ENCODE data around the gene SNTB2.

SNTB2 gene

DNA sequence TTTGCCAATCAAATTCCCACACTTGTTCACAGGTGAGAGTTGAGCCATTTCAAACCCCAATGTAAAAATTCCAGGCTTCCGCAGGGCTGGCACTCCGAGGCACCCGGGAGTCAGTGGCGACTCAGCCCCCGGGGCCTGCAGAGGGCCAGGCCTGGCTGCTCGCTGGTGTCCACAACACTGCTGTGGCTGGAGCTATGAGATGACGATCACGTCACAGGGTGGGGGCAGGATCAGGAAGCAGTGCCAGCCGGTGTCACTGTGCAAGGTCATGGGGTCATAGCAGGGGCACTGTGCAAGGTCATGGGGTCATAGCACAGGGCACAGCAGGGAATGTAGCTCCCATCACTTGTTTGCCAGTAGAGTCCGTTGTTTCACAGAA is 131.9 kb downstream of the SNTB2 start:
- DNase-seq (ENCODE audit: low spot score) = no peak

DNA sequence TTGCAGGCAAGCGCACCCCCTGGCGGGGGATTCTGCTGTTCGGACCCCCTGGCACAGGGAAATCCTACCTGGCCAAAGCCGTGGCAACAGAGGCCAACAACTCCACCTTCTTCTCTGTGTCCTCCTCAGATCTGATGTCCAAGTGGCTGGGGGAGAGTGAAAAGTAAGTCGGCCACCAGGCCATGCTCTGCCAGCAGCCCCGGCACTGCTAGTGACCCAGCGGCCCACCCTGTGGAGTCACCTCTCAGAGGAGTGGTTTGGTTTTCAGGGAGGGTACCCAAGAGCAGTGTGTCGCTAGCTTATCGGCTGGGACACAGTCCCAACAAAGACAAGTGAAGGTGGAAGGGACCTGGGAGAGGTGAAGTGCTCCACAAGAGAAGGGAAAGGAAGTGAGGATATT is 132.4 kb downstream of the SNTB2 start:
- DNase-seq (ENCODE audit: low spot score) = no peak

DNA sequence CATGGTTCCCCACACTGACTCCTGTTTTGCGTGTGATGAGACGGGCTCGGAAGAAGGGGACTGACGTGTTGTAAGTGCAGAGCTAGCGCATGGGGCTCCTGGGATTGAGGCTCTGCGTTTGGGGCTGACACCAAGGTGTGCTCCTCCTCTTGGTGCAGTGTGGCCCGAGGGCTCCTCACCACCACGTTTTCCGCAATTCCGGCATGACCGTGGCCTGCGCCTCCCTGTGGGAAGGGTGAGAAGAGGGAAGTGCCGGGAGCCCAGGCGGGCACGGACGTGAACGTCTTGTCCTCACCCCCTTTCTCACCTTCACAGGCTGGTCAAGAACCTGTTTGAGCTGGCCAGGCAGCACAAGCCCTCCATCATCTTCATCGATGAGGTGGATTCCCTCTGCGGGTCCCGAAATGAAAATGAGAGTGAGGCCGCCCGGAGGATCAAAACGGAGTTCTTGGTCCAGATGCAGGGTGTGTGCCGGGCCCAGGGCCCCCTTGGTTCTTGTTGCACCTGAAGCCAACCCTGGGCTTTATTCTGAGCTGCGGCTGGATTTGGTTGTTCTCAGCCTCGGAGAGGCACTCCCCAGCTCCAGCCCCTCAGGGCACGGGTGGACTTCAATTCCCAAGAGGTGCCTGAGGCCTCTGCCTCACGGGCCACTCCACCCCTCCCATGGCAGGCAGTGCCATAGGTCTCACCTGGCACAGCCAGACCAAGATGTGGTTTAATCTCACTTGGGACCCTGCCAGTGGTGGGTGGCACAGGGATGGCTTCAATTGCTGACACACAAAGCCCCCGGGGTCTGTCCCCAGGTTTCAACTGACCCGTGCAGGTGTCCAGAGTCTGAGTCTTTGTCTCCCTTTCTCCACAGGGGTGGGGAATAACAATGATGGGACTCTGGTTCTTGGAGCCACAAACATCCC is 133.1 kb downstream of the SNTB2 start:
- DNase-seq (ENCODE audit: low spot score) = no peak

DNA sequence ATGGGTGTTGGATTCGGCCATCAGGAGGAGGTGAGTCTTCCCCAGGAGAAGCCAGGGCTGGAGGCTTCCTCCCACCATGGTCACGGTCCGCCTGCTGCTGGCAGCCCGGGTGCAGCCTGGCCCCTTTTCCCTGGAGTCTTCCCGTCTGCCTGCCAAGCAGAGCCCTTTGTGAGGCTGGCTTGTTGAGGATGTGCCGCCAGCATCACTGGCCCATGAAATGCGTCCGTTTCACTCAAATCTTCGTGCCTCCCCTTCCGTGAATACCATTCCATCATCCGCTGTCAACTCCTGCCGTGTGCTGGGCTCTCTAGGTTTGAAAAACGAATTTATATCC is 133.7 kb downstream of the SNTB2 start:
- DNase-seq (ENCODE audit: low spot score) = no peak

DNA sequence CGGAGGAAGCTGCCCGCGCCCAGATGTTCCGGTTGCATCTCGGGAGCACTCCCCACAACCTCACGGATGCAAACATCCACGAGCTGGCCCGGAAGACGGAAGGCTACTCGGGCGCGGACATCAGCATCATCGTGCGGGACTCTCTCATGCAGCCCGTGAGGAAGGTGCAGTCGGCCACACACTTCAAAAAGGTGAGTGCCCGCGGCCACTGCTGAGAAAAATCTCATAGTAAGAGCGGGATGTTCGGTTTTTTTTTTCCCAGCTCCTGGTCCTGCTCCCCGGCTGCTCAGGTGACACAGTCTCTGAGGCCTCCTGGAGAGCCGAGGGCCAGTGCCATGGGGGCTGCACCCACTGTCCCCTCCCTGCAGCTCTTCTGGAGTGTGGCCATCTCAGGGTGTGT is 134.1 kb downstream of the SNTB2 start:
- no peak for DNase-seq (ENCODE audit: low spot score)

DNA sequence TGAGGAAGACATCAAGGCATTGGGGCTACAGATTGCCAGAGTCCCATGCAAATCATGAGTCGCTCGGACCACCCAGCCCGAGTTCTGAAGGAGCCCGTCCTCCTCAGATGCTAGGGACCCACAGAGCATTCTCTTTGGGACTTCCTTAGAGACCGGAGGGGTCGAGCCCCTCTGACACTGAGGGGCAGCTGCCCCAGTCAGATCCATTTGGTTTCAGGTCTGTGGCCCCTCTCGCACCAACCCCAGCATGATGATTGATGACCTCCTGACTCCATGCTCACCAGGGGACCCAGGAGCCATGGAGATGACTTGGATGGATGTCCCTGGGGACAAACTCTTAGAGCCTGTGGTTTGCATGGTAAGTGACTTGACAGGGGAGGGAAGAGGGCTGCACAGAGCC is 135.4 kb downstream of the SNTB2 start:
- no peak for DNase-seq (ENCODE audit: low spot score)

DNA sequence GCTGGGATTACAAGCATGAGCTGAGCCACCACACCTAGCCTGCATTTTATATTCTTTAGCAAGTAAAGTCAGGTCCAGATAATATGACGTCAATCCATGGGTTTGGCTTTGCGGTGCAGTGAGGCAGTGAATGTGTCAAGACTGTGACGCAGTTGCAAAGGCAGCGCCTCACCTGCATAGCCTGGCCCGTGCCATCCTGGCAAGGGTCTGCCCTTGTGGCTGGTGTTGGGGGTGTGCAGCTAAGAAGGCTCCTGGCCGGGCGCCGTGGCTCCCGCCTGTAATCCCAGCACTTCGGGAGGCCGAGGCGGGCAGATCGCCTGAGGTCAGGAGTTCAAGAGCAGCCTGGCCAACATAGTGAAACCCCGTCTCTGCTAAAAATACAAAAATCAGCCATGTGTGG is 136.5 kb downstream of the SNTB2 start:
- no peak for DNase-seq (ENCODE audit: low spot score)

DNA sequence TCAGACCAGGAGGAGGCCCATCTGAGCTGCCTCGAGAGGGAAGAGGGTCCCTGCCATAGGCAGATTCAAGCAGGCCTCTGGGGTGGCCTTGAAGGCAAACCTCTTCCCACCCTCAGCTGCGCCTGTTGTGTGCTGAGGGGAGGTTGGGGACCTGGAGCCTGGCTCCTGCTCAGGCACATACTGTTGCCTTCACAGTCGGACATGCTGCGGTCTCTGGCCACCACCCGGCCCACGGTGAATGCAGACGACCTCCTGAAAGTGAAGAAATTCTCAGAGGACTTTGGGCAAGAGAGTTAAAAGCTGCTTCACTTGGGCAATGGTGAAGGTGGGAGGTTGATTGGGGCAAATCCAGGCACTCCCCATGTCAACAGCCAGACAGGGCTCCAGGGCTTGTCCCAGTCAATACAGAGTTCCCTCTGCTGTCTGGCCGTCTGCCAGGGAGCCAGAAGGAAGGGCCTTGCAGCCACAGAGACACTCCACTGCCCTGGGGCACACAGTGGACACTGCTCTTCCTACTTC is 137.1 kb downstream of the SNTB2 start:
- no peak for DNase-seq (ENCODE audit: low spot score)

DNA sequence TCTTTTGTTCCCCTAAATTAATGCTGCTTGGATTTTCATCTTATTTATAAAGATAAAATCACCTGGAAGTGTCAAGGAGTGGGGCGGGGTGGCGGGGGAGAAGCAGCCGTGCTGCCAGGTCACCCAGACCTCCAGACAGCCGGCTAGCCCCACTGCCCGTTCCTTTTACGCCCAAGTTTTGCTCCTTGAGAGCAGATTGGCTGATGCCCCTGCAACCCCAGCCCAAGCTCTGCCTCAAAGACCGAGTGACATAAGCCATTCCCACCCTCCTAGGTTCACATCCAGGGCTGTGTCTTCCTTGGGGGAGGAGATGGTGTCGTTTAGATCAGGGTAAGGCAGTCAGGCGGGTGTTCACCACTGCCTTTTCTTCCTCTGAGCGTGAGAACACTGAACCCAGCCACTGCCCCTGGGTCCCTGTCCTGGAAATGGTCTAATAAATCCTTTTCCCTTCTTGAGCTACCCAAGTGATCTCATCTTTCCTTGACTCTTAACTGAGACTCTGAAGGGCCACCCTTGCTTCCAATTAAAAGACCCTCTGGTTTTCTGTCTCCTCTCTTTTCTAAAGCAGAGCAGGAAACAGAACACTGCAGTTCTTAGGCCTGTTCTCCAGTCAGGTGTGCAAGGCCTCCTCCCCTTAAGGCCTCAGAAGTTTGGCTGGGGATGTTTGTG is 137.8 kb downstream of the SNTB2 start:
- DNase-seq (ENCODE audit: low spot score) = no peak

DNA sequence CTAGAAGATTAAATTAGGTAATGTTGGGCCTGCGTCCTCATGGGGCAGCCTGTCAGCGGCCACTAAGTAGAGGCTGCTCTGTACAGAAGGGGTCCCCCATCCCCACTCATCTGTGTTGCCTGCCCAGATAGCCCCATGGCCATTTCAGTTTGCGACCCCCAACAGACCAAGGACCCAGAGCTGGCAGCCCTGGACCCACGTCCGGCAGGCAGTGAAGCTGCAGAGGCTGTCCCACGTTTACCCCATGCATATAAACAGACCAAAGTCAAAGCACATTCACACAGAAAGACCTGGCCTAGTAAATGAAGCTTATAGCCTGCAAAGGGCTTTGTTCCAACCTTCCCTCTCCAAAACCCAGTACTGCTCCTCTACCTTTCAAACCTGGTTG is 138.8 kb downstream of the SNTB2 start:
- DNase-seq (ENCODE audit: low spot score) = no peak

DNA sequence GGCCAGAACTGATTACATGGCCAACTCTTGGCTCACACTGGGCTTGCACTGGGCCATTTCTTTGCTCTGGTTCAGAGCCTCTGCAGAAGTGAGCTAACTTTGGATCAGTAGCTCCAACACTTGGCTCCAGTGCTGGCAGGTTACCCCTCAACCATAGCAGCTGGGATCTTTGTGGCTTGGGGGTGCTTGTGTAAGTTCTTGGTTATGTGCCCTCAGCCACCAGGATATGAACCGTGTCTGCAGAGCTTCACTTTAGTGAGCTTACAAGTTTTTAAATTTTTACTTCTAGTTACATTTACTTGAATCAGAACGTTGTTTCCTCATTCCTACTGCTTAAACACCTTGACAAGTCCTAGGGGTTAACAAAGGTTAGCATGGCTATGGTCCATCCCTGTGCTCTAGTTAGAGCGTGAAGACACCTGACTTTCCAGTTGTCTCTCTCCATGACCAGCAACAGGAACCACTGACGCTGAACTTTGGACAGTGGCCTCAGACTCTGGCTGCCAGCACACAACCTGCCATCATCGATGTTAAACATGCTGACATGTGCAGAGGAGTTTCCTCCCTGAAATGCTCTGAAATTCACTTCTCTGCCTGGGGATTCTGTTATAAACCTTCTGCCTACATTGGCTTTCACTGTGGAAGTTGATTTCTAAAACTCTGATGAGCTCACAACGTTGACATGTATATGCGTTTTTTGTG is 139.4 kb downstream of the SNTB2 start:
- DNase-seq (ENCODE audit: low spot score) = no peak

DNA sequence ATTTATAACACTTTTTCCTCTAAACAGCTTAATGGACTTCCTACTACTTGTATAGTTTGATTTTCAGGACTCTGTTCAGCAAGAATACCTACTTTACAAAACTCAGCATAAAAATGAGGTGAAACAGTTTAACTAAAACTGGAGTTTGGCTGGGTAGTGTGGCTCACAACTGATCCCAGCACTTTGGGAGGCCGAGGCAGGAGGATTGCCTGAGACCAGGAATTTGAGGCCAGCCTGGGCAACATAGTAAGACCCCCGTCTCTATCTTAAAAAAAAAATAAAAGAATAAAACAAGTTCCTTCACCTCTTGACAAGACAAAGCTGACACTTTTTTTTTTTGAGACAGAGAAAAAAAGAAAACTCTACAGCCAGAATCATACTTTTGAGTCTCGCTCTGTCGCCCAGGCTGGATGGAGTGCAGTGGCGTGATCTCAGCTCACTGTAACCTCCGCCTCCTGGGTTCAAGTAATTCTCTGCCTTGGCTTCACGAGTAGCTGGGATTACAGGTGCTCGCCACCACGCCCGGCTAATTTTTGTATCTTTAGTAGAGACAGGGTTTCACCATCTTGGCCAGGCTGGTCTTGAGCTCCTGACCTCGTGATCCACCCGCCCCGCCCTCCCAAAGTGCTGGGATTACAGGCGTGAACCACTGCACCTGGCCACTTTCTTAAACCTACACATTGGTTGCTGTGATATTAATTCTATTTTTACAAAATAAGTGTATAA is 140.8 kb downstream of the SNTB2 start:
- DNase-seq (ENCODE audit: low spot score) = no peak

DNA sequence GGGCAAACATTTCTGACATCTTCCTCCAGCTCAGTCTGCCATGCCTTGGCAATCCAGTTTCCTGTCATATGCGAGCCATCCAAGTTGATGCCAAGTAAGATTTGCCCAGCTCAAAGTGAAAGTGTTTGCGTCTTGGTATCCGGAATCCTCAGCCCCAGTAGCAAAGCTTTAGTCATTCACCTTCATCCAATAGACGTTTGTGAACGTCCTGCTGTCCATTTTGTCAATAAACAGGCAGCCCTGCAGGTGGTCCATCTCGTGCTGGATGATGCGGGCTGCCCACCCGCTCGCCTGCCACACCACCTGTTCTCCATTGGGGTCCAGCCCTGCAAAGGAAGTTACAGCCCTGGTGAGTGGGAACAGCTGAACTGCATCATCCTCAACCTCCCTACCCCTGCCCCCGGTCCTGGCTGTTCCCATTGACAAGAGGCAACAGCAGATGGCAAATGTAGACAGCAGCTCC is 141.9 kb downstream of the SNTB2 start:
- DNase-seq (ENCODE audit: low spot score) = no peak

DNA sequence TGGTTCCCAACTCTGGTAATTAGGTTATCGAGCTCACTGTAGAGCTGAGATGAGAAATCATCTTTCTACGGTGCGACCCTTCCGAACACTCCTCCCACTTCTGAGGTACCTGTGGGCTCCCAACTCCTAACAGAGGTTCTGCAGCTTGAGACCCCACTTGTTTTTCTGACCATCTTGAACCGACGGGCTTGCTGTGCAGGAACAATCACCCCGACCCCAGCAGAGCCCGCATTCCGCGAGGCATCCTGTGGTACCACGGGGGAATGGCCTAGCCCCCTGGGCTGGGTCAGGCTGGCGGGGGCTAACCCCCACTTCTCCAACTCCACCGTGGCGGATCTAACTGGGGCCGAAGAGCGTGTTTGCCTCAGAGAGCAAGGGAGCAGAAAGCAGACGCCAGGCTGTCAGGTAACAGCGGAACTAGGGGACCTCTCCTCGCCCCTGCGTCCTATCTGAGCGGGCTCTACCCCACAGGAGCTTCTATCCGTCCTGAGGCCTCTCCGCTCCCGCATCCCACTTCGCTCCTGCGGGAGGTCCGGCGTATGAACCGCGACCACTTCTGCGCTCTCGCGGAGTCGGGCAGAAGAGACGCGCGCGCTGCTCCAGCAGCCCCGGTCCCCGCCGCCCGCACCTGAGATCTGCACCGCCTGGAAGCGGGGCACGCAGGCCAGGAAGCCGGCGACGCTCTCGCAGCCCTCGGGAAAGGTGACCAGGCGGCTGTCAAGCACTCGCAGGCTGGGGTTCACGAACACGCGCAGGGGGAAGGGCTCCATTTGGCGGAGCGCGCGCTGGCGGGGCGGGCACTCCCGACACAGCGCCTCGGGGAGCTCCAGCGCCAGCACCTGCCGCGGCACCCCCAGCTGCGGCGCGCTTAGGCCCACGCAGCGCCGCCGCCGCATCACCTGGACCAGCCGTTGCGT is 142.7 kb downstream of the SNTB2 start:
- DNase-seq (ENCODE audit: low spot score) = no peak

DNA sequence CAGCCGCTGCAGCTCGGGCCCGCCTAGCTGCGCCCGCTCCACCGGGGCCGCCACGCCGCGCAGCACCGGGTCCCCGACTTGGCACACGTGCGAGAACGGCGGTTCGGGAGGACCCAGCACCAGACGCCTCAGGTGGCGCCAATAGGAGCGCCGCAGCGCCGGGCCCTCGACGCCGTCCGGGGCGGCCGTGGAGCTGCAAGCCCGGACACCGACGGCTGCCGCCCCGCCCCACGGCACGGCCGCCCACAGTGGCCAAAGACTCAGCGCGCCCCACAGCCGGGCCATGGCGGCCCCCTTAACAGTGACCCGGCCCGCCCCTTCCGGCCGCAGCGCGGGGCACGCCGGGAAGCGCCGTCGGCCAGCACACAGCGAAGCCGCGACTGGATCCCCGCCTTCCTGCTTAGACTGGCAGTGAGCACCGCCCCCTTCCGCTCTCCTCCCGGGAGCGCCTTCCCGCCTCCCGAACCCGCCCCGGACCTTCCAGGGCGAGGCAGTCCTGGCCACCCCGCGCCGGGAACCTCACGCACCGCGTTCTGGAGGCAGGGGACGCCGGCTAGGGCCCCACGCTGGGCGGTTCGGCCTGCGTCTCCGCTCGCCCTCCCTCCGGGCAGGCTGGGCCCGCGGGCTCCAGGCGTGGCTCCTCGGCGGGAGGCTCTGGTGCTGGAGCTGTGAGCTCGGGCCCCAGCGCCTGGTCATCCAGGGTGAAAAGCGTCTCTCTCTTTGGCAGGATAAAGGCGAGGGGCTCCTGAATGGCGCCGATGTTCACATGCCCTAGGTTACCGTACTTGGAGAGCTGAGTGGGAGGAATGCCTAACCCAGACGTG is 143.5 kb downstream of the SNTB2 start, which contains the start of gene PDF:
TSS of gene PDF (minus strand) at position 303 of the 824 bp plus-strand sequence. CDS start at position 285, 18 bp downstream.
- DNase-seq (ENCODE audit: low spot score) = peak; percentile 94

DNA sequence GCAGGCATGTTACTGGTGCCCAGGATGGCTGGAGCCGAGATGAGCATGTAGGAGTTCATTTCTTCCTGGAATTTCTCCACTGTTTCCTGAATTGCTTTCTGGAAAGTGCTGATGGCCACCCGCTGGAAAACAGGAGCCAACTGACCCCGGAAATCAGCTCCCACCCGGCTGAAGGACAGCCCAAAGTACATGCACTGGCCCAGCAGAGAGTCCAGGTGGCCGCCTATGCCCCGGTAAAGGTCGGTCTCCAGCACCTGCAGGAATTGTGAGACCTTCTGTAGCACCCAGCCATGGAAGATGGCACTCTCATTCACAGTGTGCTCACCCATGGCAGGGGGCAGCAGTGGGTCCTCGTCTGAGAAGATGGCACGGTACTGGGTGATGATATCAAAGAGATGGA is 147.7 kb downstream of the SNTB2 start:
- DNase-seq (ENCODE audit: low spot score) = no peak

DNA sequence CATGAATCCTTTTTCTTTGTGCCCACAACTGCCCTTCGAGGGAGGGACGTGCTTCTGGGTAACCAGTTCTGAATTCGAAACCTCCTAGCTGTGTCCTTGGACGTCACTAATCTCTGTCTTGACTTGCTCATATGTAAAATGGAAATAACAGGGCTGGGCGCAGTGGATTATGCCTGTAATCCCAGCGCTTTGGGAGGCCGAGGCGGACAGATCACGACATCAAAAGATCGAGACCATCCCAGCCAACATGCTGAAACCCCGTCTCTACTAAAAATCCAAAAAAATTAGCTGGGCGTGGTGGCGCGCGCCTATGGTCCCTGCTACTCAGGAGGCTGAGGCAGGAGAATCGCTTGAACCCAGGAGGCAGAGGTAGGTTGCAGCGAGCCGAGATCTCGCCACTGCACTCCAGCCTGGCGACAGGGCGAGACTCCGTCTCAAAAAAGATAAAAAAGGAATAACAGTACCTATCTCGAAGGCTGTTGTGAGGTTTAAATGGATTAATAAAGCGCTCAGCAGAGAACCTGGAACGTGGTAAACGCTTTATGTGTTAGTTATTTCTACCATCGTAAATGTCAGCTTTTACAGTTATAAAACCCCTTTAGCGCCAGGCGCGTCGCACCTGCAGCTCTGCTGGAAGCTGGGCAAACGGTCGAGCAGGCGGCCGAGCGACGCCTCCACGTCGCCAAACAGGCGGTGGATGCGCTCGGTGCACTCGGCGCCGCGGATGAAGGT is 151.8 kb downstream of the SNTB2 start:
- DNase-seq (ENCODE audit: low spot score) = no peak

DNA sequence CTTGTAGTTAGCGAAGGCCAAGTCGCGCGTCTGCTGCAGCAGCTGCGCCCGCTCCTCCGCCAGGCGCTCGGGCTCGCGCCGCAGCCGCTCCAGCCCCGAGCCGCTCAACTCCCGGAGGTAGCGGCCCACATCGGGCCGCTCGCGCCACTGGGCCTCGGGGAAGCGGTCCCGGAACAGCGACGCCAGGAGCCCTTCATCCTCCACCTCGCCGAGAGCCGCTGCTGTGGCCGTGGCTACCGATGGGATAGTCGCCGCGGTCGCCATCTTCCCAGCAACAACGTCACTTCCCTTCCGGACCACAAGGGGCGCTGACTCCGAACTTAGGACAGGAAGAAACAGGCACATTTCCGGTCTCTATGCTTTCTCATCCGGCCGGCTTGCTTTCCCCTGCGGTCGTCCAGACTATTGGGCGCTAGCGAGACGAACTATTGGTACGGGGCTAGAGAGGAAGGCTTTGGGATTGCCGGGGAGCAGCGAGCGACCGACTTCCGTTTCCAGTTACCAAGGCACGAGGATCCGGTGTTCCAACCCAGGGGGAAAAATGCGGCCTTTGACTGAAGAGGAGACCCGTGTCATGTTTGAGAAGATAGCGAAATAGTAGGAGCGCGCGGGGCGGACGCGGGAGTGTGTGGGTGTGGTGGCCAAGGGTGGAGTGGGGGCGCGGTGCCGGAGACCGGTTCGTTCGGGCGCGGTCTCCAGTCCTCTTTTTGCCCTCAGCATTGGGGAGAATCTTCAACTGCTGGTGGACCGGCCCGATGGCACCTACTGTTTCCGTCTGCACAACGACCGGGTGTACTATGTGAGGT is 152.5 kb downstream of the SNTB2 start, which contains the start of the genes COG8 and NIP7:
TSS of gene COG8 (minus strand) at position 276 of the 806 bp plus-strand sequence. CDS start at position 264, 12 bp downstream.
TSS of gene NIP7 (plus strand) at position 484 of the 806 bp plus-strand sequence. CDS start at position 542, 58 bp downstream.
- peak; percentile 97 for DNase-seq (ENCODE audit: low spot score)

Data from putamen (tissue), 1 donor.